AG08396 (cell line): ENCODE data around the gene TPPP.
"Not testable (repeated sequence)": the region's sequence is repeated elsewhere in the genome, so short reads cannot be mapped to it uniquely, and the experiment has no call there.

Experiments
- DNase-seq: peaks from one replicate; pipeline ENCODE4 v3.0.0; 2012; ENCODE audit warnings: low spot score, mixed read lengths

Gene TPPP

GRCh38 chr5:693271-694041 is at the start of gene TPPP:
TPPP (minus strand) TSS chr5:693352; CDS start chr5:678060, 15,292 bp downstream.
- DNase-seq: peak; percentile 98

- DNase-seq: not testable (repeated sequence)
Measured at GRCh38 chr5:742276-742675, 49.1 kb upstream of the TPPP start.

GRCh38 chr5:734145-734544 is 41.0 kb upstream of the TPPP start:
- not testable (repeated sequence) for DNase-seq

GRCh38 chr5:732754-733454 is 39.8 kb upstream of the TPPP start:
- not testable (repeated sequence) for DNase-seq

- DNase-seq: not testable (repeated sequence)
Measured at GRCh38 chr5:729225-729624, 36.1 kb upstream of the TPPP start.

GRCh38 chr5:727087-727486 is 33.9 kb upstream of the TPPP start:
- DNase-seq: not testable (repeated sequence)

- DNase-seq: not testable (repeated sequence)
Measured at GRCh38 chr5:723865-724264, 30.7 kb upstream of the TPPP start.

- not testable (repeated sequence) for DNase-seq
Measured at GRCh38 chr5:723309-723708, 30.2 kb upstream of the TPPP start.

GRCh38 chr5:719379-719778 is 26.2 kb upstream of the TPPP start:
- not testable (repeated sequence) for DNase-seq

- DNase-seq: no peak
Measured at GRCh38 chr5:717143-717542, 24.0 kb upstream of the TPPP start.

- DNase-seq: not testable (repeated sequence)
Measured at GRCh38 chr5:716740-717139, 23.6 kb upstream of the TPPP start.

GRCh38 chr5:715636-716035 is 22.5 kb upstream of the TPPP start:
- DNase-seq: not testable (repeated sequence)

- DNase-seq: not testable (repeated sequence)
Measured at GRCh38 chr5:714215-715118, 21.3 kb upstream of the TPPP start.

GRCh38 chr5:713686-714085 is 20.5 kb upstream of the TPPP start:
- not testable (repeated sequence) for DNase-seq

GRCh38 chr5:708848-709517 is 15.8 kb upstream of the TPPP start:
- not testable (repeated sequence) for DNase-seq

- DNase-seq: not testable (repeated sequence)
Measured at GRCh38 chr5:708374-708773, 15.2 kb upstream of the TPPP start.

- DNase-seq: not testable (repeated sequence)
Measured at GRCh38 chr5:706127-706526, 13.0 kb upstream of the TPPP start.

GRCh38 chr5:696753-697702 is 3.9 kb upstream of the TPPP start:
- DNase-seq: not testable (repeated sequence)

GRCh38 chr5:696191-696590 is 3.0 kb upstream of the TPPP start:
- not testable (repeated sequence) for DNase-seq

- DNase-seq: not testable (repeated sequence)
Measured at GRCh38 chr5:695475-695874, 2.3 kb upstream of the TPPP start.
